ENCODE measurements around the gene AGR2. TPM values are rescaled to one million over a fixed set of nuclear protein-coding genes. Genes with fewer than 3 reads are reported as not detected.
"Not testable (repeated sequence)": the region's sequence is repeated elsewhere in the genome, so short reads cannot be mapped to it uniquely, and the experiment has no call there.

Gene AGR2
- 1,000 to 10,000 TPM in 1 of 4 donors, 100 to 1,000 TPM in 2, 10 to 100 TPM in 1; 79.2 to 1,156 (median 425) TPM for polyA plus RNA-seq
- long read RNA-seq, donor 1, transcript AGR2-203 (8 exons, 1,778 nt), result major isoform, 1,115 of 2,001 reads
- long read RNA-seq, donor 1, transcript AGR2-205 (2 exons, 585 nt), result minor isoform, 9 of 2,001 reads
- long read RNA-seq, donor 1, transcript AGR2-207 (5 exons, 572 nt), result minor isoform, 6 of 2,001 reads
- long read RNA-seq, donor 1, partial matches to known transcripts, result 796 of 2,001 reads
- long read RNA-seq, donor 1, other reads (novel, unspliced or antisense), result 72 of 2,001 reads
- long read RNA-seq, donor 2, transcript AGR2-203 (8 exons, 1,778 nt), result major isoform, 120 of 186 reads
- long read RNA-seq, donor 2, partial matches to known transcripts, result 42 of 186 reads
- long read RNA-seq, donor 2, other reads (novel, unspliced or antisense), result 22 of 186 reads
- long read RNA-seq, donor 3, transcript AGR2-203 (8 exons, 1,778 nt), result major isoform, 197 of 523 reads
- long read RNA-seq, donor 3, transcript AGR2-207 (5 exons, 572 nt), result minor isoform, 5 of 523 reads
- long read RNA-seq, donor 3, partial matches to known transcripts, result 268 of 523 reads
- long read RNA-seq, donor 3, other reads (novel, unspliced or antisense), result 50 of 523 reads
- long read RNA-seq, donor 4, transcript AGR2-203 (8 exons, 1,778 nt), result major isoform, 17 of 17 reads
- long read RNA-seq, donor 4, partial matches to known transcripts, result 0 of 17 reads
- long read RNA-seq, donor 4, other reads (novel, unspliced or antisense), result 0 of 17 reads
- long read RNA-seq, donor 5, transcript AGR2-203 (8 exons, 1,778 nt), result major isoform, 60 of 200 reads
- long read RNA-seq, donor 5, partial matches to known transcripts, result 130 of 200 reads
- long read RNA-seq, donor 5, other reads (novel, unspliced or antisense), result 9 of 200 reads
- long read RNA-seq, donor 6, transcript AGR2-203 (8 exons, 1,778 nt), result major isoform, 177 of 383 reads
- long read RNA-seq, donor 6, partial matches to known transcripts, result 164 of 383 reads
- long read RNA-seq, donor 6, other reads (novel, unspliced or antisense), result 41 of 383 reads
- long read RNA-seq, donor 7, partial matches to known transcripts, result 0 of 1 reads
- long read RNA-seq, donor 7, other reads (novel, unspliced or antisense), result 0 of 1 reads
- long read RNA-seq, donor 8, partial matches to known transcripts, result 0 of 2 reads
- long read RNA-seq, donor 8, other reads (novel, unspliced or antisense), result 0 of 2 reads
- long read RNA-seq, donor 9, transcript AGR2-203 (8 exons, 1,778 nt), result major isoform, 67 of 93 reads
- long read RNA-seq, donor 9, partial matches to known transcripts, result 11 of 93 reads
- long read RNA-seq, donor 9, other reads (novel, unspliced or antisense), result 14 of 93 reads
- long read RNA-seq, donor 10, transcript AGR2-203 (8 exons, 1,778 nt), result major isoform, 466 of 896 reads
- long read RNA-seq, donor 10, transcript AGR2-205 (2 exons, 585 nt), result minor isoform, 9 of 896 reads
- long read RNA-seq, donor 10, partial matches to known transcripts, result 400 of 896 reads
- long read RNA-seq, donor 10, other reads (novel, unspliced or antisense), result 18 of 896 reads

DNA sequence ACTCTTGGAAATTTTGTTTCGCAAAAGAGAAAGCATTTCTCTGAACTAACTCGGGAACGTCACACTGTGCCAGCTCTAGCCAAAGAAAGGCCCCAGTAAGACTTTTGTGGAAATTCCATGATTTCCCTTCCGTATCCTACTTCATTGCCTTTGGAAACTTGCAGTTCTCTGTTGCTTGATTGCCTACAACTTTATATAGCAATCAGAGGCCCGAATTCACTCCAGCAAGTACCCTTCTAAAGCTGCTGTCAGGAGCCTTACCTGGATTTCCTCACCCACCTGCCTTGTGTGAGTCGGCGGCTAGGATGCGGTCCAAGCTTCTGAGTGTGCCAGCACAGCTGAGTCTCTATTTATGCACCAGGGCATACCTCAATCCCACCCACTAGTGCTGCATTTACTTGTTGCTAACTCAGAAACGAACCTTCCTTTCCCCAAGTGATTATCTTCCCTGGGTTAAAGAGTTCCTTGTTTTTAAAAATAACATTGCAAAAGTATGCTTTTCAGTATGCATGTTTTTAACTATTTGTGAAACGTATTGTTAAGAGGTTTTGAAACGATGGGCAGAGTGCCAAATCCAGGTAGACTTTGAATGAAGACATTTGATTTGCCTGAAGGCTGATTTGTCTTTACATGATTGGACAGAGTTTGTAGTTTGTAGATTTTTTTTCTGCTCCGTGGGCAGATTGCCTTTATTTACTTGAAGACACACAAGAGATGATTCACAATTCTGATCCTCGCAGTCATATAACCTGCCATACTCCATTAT lies at the start of gene AGR2:
TSS of gene AGR2 (minus strand) at position 326 of the 766 bp plus-strand sequence. CDS start 3,203 bp downstream, outside the sequence.
- Histone ChIP-seq H3K27ac (ENCODE audit: low read depth in 1 of 3, low read length in 2 of 3) (peak within 1 kb of the TSS; percentile 58 to 82 (median 73)), H3K36me3 (ENCODE audit: control insufficient read depth in 3 of 3, insufficient read depth in 2 of 3, low read depth in 1 of 3, low read length in 3 of 3) (peaks cover 3 to 8% (median 4%) of the 10 kb centered on the region in 3 donors), H3K9me3 (ENCODE audit: control insufficient read depth in 2 of 2, insufficient read depth in 1 of 2, low read depth in 1 of 2, low read length in 1 of 2) (no peaks in the 10 kb centered on the region), H3K4me1 (ENCODE audit: control insufficient read depth in 3 of 3, insufficient read depth in 2 of 3, low read depth in 1 of 3, low read length in 2 of 3) (peaks cover 0 to 25% (median 4%) of the 10 kb centered on the region in 3 donors), H3K4me3 (ENCODE audit: low read depth in 1 of 3, low read length in 3 of 3) (peak within 1 kb of the TSS; percentile 17 to 58 (median 48)), H3K27me3 (ENCODE audit: control insufficient read depth in 3 of 3, insufficient read depth in 3 of 3, low read length in 3 of 3) (no peaks in the 10 kb centered on the region)
- FAIRE-seq (no peak), DNase-seq (peak; percentile 87 to 90)
- 16 to 59% (median 31%) methylated on average over 13 of the region's 13 CpGs for WGBS, 3 donors

GRCh38 chr7:16853189-16853588 lies 48.4 kb upstream of the AGR2 start:
- not testable (repeated sequence) for H3K27me3 ChIP-seq (ENCODE audit: control insufficient read depth in 3 of 3, insufficient read depth in 3 of 3, low read length in 3 of 3); H3K36me3 ChIP-seq (ENCODE audit: control insufficient read depth in 3 of 3, insufficient read depth in 2 of 3, low read depth in 1 of 3, low read length in 3 of 3); H3K27ac ChIP-seq (ENCODE audit: low read depth in 1 of 3, low read length in 2 of 3); H3K9me3 ChIP-seq (ENCODE audit: control insufficient read depth in 2 of 2, insufficient read depth in 1 of 2, low read depth in 1 of 2, low read length in 1 of 2); DNase-seq; FAIRE-seq; H3K4me3 ChIP-seq (ENCODE audit: low read depth in 1 of 3, low read length in 3 of 3)
- 92 to 95% (median 93%) methylated on average over 11 of the region's 11 CpGs for WGBS, 3 donors
- H3K4me1 ChIP-seq (ENCODE audit: control insufficient read depth in 3 of 3, insufficient read depth in 2 of 3, low read depth in 1 of 3, low read length in 2 of 3), result peaks cover 0 to 26% (median 0%) of the 10 kb centered on the region in 3 donors

DNA sequence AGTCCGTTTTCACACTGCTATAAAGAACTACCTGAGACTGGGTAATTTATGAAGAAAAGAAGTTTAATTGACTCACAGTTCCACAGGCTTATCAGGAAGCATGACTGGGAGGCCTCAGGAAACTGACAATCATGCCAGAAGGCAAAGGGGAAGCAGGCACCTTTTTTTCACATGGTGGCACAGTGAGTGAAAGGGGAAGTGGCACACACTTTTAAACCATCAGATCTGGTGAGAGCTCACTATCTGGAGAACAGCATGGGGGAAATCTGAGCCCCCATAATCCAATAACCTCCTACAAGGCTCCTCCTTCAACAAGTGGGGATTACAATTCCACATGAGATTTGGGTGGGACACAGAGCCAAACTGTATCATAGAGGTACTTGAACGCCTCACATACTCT lies 47.0 kb upstream of the AGR2 start:
- DNase-seq (peak; percentile 41 to 45), FAIRE-seq (no peak)
- H3K36me3 ChIP-seq (ENCODE audit: control insufficient read depth in 3 of 3, insufficient read depth in 2 of 3, low read depth in 1 of 3, low read length in 3 of 3), result peaks cover 0 to 3% (median 3%) of the 10 kb centered on the region in 3 donors
- no peak overlapping the region for H3K4me3 ChIP-seq (ENCODE audit: low read depth in 1 of 3, low read length in 3 of 3)
- WGBS, 3 donors, result 24 to 36% (median 35%) methylated on average over 2 of the region's 2 CpGs
- no peaks in the 10 kb centered on the region for H3K27me3 ChIP-seq (ENCODE audit: control insufficient read depth in 3 of 3, insufficient read depth in 3 of 3, low read length in 3 of 3)
- peaks cover 0 to 33% (median 3%) of the 10 kb centered on the region in 3 donors for H3K4me1 ChIP-seq (ENCODE audit: control insufficient read depth in 3 of 3, insufficient read depth in 2 of 3, low read depth in 1 of 3, low read length in 2 of 3)
- H3K27ac ChIP-seq (ENCODE audit: low read depth in 1 of 3, low read length in 2 of 3), result peak overlapping the region in 1 of 3 donors; percentile 31
- no peaks in the 10 kb centered on the region for H3K9me3 ChIP-seq (ENCODE audit: control insufficient read depth in 2 of 2, insufficient read depth in 1 of 2, low read depth in 1 of 2, low read length in 1 of 2)

GRCh38 chr7:16850614-16851466 lies 46.0 kb upstream of the AGR2 start:
- Histone ChIP-seq H3K27ac (ENCODE audit: low read depth in 1 of 3, low read length in 2 of 3) (peak overlapping the region in 1 of 3 donors; percentile 5), H3K4me1 (ENCODE audit: control insufficient read depth in 3 of 3, insufficient read depth in 2 of 3, low read depth in 1 of 3, low read length in 2 of 3) (peaks cover 0 to 39% (median 3%) of the 10 kb centered on the region in 3 donors), H3K27me3 (ENCODE audit: control insufficient read depth in 3 of 3, insufficient read depth in 3 of 3, low read length in 3 of 3) (no peaks in the 10 kb centered on the region), H3K9me3 (ENCODE audit: control insufficient read depth in 2 of 2, insufficient read depth in 1 of 2, low read depth in 1 of 2, low read length in 1 of 2) (no peaks in the 10 kb centered on the region), H3K4me3 (ENCODE audit: low read depth in 1 of 3, low read length in 3 of 3) (no peak overlapping the region), H3K36me3 (ENCODE audit: control insufficient read depth in 3 of 3, insufficient read depth in 2 of 3, low read depth in 1 of 3, low read length in 3 of 3) (peaks cover 0 to 3% (median 2%) of the 10 kb centered on the region in 3 donors)
- no peak for DNase-seq
- WGBS, 3 donors, result 78 to 91% (median 79%) methylated on average over 44 of the region's 44 CpGs
- FAIRE-seq, result no peak

- H3K4me1 ChIP-seq (ENCODE audit: control insufficient read depth in 3 of 3, insufficient read depth in 2 of 3, low read depth in 1 of 3, low read length in 2 of 3), result peaks cover 0 to 39% (median 3%) of the 10 kb centered on the region in 3 donors
- WGBS, 3 donors, result 87 to 95% (median 87%) methylated on average over 12 of the region's 12 CpGs
- FAIRE-seq (no peak), DNase-seq (no peak)
- peaks cover 0 to 1% (median under 1%) of the 10 kb centered on the region in 3 donors for H3K36me3 ChIP-seq (ENCODE audit: control insufficient read depth in 3 of 3, insufficient read depth in 2 of 3, low read depth in 1 of 3, low read length in 3 of 3)
- H3K9me3 ChIP-seq (ENCODE audit: control insufficient read depth in 2 of 2, insufficient read depth in 1 of 2, low read depth in 1 of 2, low read length in 1 of 2), result no peaks in the 10 kb centered on the region
- H3K27ac ChIP-seq (ENCODE audit: low read depth in 1 of 3, low read length in 2 of 3), result no peak overlapping the region
- H3K4me3 ChIP-seq (ENCODE audit: low read depth in 1 of 3, low read length in 3 of 3), result no peak overlapping the region
- no peaks in the 10 kb centered on the region for H3K27me3 ChIP-seq (ENCODE audit: control insufficient read depth in 3 of 3, insufficient read depth in 3 of 3, low read length in 3 of 3)
Observed at GRCh38 chr7:16849296-16850148, 44.7 kb upstream of the AGR2 start.

GRCh38 chr7:16847381-16847860 lies 42.6 kb upstream of the AGR2 start:
- Histone ChIP-seq H3K27ac (ENCODE audit: low read depth in 1 of 3, low read length in 2 of 3) (peak overlapping the region in 2 of 3 donors; percentile 28 to 75), H3K36me3 (ENCODE audit: control insufficient read depth in 3 of 3, insufficient read depth in 2 of 3, low read depth in 1 of 3, low read length in 3 of 3) (no peaks in the 10 kb centered on the region), H3K4me1 (ENCODE audit: control insufficient read depth in 3 of 3, insufficient read depth in 2 of 3, low read depth in 1 of 3, low read length in 2 of 3) (peaks cover 0 to 35% (median 3%) of the 10 kb centered on the region in 3 donors), H3K27me3 (ENCODE audit: control insufficient read depth in 3 of 3, insufficient read depth in 3 of 3, low read length in 3 of 3) (no peaks in the 10 kb centered on the region), H3K9me3 (ENCODE audit: control insufficient read depth in 2 of 2, insufficient read depth in 1 of 2, low read depth in 1 of 2, low read length in 1 of 2) (no peaks in the 10 kb centered on the region), H3K4me3 (ENCODE audit: low read depth in 1 of 3, low read length in 3 of 3) (peak overlapping the region in 1 of 3 donors; percentile 5)
- 15 to 59% (median 35%) methylated on average over 6 of the region's 6 CpGs for WGBS, 3 donors
- FAIRE-seq (no peak), DNase-seq (peak; percentile 87 to 89)
